OCI-M1 (cell line): ENCODE data around the gene MMEL1.
"Not testable (repeated sequence)": the region's sequence is repeated elsewhere in the genome, so short reads cannot be mapped to it uniquely, and the experiment has no call there.

ENCODE experiments used
- DNase-seq: peaks from one replicate; lab custom pipeline; 2025; lab: John Stamatoyannopoulos, UW

MMEL1 gene

DNA sequence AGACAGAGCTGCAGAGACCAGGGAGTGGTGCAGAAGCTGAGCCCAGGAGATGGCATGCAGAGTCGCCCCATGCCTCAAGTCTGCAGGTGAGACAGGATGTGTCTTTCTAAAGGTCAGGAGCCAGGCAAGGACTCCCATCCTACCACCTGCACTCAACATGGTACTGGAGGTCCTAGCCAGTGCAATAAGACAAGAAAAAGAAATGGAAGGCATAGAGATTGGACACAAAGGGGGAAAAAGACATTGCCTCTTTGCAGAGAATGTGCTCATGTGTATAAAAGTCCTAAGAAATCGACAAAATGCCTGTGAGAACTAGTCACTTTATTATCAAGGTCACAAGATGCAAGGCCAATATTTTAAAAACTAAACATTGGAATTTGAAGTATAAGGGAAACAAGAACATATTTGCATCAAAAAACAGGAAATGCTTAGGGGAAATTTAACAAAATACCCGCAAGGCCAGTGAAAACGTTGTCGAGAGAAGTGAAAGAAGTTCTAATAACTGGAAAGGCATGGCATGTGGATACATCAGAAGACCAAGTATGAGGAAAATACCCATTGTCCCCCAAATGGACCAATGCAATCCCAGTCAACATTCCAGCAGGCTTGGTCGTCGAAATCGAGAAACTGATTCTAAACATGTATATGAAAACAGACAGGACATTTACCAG, 59.4 kb downstream of the MMEL1 start:
- DNase-seq, result no peak

DNA sequence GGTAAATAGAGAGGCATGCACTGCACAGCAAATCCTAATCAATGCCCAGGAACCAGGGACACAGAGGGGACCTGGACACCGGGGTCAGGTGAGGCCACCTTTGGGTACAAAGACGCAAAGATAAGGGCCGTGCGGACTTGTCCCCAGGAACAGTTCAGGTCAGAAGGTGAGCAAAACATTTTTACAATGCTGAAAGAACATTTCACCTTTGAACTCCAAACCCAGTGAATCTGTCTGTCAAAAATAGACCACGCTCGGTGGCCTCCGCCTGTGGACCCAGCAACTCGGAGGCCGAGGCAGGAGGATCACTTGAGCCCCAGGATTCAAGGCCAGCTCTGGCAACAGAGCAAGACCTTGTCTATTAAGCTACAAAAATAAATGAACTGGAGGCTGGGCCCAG, 61.5 kb downstream of the MMEL1 start:
- DNase-seq, result no peak

DNA sequence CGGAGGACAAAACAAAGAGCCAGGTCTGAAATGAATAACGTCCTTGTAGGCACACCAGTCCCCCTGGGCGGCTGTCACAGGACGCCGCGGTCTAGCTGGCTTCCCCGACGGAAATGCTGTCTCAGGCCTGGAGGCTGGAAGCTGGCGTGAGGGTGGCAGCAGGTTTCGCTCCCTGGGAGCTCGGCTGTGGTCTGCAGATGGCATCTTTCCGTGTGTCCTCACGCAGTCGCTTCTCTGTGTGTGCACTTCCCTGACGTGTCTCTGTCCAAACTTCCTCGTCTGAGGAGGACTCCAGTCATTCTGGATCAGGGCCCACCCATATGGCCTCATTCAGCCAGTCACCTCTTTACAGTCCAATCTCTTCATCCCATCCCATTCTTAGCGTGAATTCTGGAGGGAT, 62.5 kb downstream of the MMEL1 start:
- DNase-seq, result no peak

DNA sequence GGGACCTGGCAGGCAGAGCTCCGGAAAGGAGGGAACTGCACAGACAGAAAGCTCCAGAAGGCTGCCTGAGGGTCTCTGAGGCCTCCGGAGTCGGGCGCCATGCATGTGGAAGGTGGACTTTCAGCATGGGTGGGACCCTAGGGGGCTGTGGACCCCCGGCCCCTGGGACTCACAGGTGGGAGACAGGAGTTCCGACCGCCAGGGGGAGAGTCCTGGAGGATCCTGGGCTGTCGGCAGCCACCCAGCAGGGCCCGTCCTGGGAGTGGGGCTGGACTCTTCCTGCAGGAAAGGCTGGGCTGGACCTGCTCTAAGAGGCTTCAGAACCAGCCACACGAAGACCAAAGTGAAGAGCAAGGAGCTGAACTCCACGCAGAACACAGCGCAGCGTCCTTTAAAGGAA, 63.1 kb downstream of the MMEL1 start:
- not testable (repeated sequence) for DNase-seq

DNA sequence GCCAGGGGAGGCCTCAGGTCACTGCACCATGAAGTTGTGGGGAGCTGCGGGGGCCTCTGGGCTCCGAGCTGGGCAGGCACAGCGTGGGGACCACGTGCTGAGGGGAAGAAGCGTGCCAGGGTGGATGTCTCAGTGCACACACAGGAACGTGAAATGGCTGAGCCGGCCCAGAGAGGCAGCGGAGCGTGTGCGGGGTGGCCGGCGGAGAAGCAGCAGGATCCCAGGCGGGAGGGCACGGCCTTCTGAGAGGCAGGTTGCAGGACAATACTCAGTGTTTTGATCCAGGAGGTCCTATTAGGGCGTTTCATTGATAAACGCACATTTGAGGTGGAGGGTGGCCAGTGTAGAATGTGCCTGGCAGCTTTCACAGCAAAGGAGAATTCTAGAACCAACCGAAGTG, 63.8 kb downstream of the MMEL1 start:
- no peak for DNase-seq

DNA sequence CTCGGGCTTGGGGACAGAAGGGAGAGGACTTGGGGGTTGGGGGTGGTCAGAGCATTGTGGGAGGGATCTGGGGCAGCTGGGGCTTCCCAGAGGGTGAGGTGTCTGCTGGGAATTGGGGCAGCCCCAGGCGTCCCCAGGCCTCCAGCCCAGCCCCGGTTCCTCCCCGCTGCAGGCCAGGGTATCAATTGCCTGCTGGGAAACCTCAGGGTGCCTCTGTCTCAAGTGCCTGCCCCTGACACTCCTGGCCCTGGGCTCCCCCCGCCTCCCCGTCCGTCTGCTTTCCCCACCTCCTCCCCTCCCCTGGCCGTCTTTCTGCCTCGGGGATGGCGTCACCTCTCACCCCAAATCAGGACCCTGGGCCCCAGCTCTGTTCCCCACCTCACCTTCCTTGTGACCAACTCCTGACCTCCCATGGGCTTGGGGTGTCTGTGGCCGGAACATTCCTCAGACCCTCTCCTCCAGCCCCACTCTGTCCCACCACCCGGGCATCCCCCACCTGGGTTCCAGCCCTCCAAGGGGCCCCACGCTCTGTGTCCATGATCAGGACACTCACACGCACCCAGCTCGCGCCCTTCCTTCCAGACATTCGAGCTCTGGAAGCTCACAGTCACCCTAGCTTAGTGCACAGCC, 64.5 kb downstream of the MMEL1 start:
- not testable (repeated sequence) for DNase-seq

DNA sequence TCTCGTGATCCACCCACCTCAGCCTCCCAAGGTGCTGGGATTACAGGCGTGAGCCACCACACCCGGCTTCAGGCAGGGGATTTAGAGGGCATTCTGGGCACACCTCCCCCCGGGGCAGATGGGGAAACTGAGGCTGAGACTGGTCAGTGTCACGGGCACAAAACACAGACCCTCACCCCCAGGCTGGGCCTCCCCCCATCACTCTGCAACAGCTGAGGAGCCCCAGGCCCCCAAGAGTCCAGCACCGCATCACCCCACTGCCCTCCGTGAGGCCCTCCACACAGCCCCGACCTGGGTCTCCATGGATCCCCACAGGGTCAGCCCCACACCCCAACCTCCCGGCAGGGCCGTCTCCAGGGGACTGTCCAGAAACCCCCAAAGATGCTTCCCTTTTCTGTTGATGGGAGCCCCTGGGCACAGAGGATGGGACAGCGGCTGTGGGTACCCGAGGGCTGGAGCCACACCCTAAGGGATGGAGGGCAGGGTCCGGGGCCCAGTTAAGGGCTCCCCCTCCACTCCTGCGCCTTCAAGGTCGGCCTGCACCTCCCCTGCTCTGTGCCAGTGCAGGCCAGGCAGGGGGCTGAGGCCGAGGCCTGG, 65.6 kb downstream of the MMEL1 start:
- DNase-seq, result no peak

DNA sequence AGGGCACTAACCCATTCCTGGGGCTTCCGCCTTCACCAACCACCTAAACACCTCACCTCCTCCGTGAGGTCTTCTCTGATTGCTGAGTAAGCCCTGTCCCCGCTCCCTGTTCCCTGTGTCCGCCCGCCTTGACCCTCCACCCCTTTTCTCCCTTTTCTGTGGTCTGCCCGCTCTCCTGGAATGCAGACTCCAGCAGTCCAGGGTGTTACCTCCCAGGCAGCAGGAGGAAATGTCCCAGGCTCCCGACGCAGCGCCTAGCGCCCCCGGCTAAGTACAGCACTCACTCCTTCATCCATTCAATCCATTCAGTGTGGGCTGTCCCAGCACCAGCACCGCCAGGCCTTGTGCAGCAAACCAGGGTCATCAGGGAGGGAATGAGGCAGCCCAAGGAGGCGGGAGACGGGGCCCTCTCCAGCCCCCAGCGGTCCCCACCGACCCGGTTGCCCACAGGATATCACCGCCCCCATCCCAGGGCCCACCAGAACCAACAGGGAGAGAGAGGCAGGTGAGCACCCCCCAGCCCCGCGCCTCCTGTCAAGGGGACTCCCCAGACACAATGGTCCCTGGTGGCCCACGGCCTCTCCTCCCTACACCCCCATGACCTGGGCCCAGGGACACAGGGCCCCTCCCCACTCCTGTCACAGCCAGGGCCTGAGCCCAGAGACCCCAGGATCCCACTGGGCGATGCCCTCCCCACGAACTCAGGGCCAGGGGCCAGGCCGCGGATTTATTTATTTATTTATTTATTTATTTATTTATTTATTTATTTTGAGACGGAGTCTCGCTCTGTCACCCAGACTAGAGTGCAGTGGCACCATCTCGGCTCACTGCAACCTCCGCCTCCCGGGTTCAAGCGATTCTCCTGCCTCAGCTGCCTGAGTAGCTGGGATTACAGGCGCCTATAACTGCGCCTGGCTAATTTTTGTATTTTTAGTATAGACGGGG, 66.4 kb downstream of the MMEL1 start:
- DNase-seq, result no peak

DNA sequence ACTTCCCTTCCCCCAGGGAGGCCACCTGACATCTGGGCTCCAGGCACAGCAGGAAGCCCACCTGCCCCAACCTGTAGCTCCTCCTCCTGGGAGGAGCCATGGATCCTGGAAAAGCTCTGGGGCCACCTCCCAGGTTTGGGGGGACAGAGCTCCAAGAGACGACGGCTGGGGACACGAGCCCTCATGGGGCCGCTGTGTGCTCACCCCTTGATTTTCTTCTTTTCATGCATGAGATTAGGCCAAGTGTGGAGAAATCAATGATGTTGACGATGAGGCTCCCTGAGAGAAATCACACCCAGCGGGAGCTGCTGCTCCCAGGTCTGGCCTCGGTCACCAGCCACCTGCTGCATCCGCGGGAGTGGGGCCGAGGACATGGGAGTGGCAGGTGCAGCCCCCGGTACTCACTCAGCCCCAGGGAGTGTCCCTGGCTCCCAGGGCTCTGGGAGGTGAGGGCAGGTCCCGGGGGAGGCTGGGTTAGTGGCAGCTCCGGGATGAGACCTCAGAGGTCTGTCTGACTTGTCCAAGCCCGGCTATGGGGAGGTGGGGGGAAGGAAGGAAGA, 67.9 kb downstream of the MMEL1 start:
- no peak for DNase-seq

DNA sequence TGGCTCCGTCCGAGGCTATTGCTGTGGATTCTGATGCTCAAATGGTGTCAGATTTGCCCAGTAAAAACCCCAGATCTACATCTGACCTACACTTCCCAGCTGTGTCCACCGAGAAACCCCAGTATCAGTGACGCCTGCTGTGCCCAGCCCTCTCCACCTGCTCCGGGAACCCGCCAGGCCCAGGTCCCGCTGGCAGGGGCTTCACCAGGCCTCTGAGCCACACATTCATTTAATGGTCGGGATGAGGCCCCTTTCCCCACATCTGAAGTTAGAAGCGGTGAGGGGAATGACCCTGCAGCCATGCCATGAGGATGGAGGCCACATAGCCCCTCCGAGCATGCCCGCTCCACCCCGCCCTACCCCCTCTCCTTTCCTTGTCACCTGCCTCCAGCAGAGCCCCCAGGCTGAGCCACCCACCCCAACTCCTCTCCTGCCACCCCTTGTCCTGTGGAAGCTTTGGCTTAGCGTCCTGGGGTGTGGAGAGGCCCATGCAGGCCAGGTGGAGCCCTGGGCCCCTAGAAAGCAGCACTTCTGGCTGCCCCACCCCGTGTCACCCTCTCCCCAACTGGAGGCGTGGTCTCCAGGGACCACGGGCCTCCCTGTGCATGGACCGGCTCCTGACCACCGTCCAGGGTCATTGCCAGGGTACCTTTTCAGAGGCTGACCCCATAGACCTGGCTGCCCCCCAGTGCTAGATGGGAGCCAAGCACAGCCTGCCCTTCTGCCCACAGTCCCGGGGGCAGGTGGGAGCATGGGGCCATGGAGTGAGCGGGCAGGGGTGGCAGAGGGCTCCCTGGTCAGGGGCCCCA, 68.6 kb downstream of the MMEL1 start:
- no peak for DNase-seq

DNA sequence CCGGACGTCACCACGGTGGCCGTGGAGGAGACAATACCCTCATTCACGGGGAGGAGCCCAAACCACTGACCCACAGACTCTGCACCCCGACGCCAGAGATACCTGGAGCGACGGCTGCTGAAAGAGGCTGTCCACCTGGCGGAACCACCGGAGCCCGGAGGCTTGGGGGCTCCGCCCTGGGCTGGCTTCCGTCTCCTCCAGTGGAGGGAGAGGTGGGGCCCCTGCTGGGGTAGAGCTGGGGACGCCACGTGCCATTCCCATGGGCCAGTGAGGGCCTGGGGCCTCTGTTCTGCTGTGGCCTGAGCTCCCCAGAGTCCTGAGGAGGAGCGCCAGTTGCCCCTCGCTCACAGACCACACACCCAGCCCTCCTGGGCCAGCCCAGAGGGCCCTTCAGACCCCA, 69.6 kb downstream of the MMEL1 start:
- DNase-seq, result no peak

DNA sequence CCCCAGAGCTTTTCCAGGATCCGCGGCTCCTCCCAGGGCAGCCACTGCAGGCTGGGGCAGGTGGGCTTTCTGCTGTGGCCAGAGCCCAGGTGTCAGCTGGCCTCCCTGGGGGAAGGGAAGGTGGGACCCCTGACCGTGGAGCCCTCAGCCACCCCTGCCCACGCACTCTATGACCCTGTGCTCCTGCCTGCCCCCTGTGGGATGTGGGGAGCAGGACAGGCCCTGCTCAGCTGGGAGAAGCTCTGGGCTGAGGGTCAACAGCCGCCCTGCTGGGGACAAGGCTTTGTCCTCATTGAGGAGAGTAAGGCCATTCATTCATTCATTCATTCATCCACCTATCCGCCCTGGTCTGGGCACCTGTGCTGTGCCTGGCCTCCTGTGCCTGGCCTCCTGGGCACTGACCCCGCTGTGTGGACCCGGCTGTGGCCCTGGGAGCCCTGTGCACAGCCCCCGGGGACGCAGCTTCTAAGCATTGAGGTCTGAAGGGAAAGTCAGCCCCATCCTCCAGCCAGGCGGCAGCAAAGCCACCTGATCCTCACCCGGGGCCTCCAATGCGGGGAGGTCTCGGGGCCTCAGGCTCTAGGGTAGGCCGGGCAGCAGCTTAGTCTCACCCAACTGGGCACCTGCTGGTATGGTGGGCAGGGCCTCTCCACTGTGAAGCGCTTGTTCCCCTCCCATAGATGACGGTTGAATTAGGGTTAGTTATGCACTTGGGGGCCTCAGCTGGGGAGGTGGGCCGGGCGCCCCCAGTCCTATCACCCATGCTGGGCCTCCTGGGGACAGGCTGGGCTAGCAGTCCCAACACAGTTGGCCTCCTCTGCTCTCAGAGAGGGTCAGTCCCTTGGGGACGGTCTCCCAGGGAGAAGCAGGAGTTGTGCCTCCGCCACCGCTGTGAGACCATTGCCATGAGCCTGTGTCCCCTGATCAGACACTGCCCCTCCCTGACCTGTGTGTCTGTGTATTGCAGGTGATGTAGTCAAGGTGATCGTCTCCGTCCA, 70.6 kb downstream of the MMEL1 start:
- DNase-seq, result peak; percentile 28

DNA sequence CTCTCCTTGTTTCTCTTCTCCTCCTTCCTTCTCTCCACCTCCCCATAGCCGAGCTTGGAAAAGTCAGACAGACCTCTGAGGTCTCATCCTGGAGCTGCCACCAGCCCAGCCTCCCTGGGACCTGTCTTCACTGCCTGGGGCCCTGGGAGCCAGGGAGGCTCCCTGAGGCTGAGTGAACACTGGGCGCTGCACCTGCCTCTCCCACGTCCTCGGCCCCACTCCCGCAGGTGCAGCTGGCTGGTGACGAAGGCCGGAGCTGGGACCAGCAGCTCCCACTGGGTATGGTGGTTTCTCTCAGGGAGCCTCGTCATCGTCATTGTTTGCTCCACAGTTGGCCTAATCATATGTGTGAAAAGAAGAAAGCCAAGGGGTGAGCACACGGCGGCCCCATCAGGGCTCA, 71.4 kb downstream of the MMEL1 start:
- no peak for DNase-seq

DNA sequence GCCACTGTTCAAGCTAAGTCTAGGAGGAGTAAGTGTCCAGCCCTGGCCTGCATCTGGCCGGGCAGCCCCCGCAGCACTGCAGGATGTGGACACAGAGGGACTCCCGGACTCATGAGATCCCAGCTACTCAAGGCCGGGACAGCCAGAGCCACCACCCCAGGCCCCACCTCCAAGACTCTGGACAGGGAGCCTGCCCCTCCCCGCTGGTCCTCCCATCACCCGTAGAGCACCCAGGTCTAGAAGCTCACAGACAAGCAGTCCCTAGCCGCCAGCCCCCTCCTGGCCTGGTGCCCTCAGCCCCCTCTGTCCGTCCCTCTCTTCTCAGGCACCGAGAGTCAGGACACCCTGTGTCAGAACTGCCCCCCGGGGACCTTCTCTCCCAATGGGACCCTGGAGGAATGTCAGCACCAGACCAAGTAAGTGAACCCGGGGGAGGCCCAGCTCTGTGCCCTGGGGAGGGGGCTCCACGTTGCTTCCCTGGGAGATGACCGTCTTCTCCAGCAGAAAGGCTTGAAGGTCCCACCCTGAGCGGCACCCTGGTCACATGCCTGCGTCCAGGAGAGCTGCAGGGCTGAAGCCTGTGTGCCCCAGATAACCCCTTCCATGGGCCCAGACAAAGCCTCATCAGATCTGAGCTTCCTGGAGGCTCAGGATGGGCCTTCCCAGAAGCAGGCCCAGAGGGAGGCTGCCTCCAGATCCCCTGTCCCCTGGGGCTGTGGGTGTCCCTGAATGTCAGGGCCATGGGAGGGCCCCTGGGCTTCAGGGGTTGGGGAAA, 72.3 kb downstream of the MMEL1 start:
- DNase-seq, result no peak

DNA sequence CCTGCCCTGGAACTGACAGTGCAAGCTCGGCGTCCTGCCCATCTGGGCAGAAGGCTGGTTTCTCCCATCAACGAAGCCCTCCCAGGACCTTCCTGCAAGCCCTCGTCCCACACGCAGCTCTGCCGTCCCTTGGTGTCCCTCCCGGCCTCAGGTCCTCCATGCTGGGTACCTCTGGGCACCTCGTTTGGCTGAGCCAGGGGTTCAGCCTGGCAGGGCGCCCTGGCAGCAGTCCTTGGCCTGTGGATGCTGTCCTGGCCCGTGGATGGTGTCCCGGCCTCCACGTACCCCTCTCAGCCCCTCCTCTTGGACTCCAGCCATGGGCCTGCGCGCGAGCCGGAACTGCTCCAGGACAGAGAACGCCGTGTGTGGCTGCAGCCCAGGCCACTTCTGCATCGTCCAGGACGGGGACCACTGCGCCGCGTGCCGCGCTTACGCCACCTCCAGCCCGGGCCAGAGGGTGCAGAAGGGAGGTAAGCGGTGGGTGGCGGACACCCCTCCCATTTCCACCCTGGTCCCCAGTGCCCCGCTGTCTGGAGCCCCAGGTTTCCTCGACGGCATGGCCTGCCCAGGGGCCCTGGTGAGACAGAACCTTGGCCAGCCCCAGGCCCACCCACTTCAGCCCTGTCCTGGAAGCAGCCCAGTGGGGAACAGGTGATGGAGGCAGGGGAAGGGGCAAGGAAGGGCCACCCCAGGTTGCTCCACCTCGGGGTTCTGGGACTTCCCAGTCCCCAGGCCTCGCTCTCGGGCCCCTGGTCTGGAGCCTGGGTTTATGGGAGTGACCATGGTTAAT, 73.1 kb downstream of the MMEL1 start:
- no peak for DNase-seq

DNA sequence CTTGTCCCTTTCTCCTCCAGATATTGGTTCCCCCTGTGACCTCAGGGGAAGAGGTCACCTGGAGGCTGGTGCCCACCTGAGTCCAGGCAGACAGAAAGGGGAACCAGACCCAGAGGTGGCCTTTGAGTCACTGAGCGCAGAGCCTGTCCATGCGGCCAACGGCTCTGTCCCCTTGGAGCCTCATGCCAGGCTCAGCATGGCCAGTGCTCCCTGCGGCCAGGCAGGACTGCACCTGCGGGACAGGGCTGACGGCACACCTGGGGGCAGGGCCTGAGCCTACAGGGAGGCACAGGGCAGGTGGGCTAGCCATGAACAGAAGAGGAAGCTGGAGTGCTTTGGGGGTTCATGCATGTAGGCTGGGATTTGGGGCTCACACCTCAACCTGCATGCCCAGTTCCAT, 74.0 kb downstream of the MMEL1 start:
- no peak for DNase-seq

DNA sequence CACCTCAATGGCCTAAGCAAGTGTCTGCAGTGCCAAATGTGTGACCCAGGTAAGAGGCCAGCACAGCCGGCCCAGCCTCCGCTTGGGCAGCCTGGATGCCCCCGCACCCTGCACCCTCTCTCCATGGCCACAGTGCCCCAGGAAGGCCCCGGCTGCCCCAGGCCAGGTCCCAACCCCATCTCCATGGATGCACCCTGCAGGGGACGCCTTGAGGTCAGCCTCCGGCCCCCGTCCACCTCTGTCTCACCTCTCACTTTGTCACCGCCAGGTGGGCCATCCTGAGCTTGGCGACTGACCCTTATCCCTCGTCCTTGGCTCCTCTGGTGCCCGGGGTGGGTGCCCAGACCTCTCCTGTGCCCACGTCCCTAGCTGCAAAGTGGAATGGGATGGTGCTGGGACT, 74.4 kb downstream of the MMEL1 start:
- no peak for DNase-seq
